ENCODE measurements around the gene BBC3.

The BBC3 gene

GRCh38 chr19:47231215-47232054, 436 bp upstream of the BBC3 start:
- peak; percentile 83 for DNase-seq (ENCODE audit: low read depth in 2 of 2)

GRCh38 chr19:47230054-47230920, 712 bp downstream of the BBC3 start:
- peak in 1 of 2 donors; percentile 63 for DNase-seq (ENCODE audit: low read depth in 2 of 2)

GRCh38 chr19:47229676-47230053, 1.3 kb downstream of the BBC3 start:
- no peak for DNase-seq (ENCODE audit: low read depth in 2 of 2)

GRCh38 chr19:47228937-47229675, 1.9 kb downstream of the BBC3 start:
- DNase-seq (ENCODE audit: low read depth in 2 of 2), result no peak

- no peak for DNase-seq (ENCODE audit: low read depth in 2 of 2)
These were observed 2.6 kb downstream of the BBC3 start for GRCh38 chr19:47228168-47228936.

GRCh38 chr19:47227352-47228167, 3.4 kb downstream of the BBC3 start:
- no peak for DNase-seq (ENCODE audit: low read depth in 2 of 2)

- DNase-seq (ENCODE audit: low read depth in 2 of 2), result no peak
These were observed 4.3 kb downstream of the BBC3 start for GRCh38 chr19:47226426-47227351.

- peak; percentile 73 to 76 for DNase-seq (ENCODE audit: low read depth in 2 of 2)
These were observed 5.1 kb downstream of the BBC3 start for GRCh38 chr19:47225746-47226425.

GRCh38 chr19:47221890-47222289, 9.1 kb downstream of the BBC3 start:
- no peak for DNase-seq (ENCODE audit: low read depth in 2 of 2)

- no peak for DNase-seq (ENCODE audit: low read depth in 2 of 2)
These were observed 9.7 kb downstream of the BBC3 start for GRCh38 chr19:47221080-47221841.

- DNase-seq (ENCODE audit: low read depth in 2 of 2), result no peak
These were observed 15.4 kb downstream of the BBC3 start for GRCh38 chr19:47215581-47215980.

GRCh38 chr19:47210689-47211316, 20.2 kb downstream of the BBC3 start:
- no peak for DNase-seq (ENCODE audit: low read depth in 2 of 2)

- no peak for DNase-seq (ENCODE audit: low read depth in 2 of 2)
These were observed 20.9 kb downstream of the BBC3 start for GRCh38 chr19:47210180-47210490.

GRCh38 chr19:47209319-47210179, 21.4 kb downstream of the BBC3 start:
- no peak for DNase-seq (ENCODE audit: low read depth in 2 of 2)

- no peak for DNase-seq (ENCODE audit: low read depth in 2 of 2)
These were observed 27.7 kb downstream of the BBC3 start for GRCh38 chr19:47203254-47203653.

- no peak for DNase-seq (ENCODE audit: low read depth in 2 of 2)
These were observed 30.5 kb downstream of the BBC3 start for GRCh38 chr19:47200530-47200929.

- DNase-seq (ENCODE audit: low read depth in 2 of 2), result no peak
These were observed 33.9 kb downstream of the BBC3 start for GRCh38 chr19:47197141-47197540.

Data from stimulated activated CD8-positive, alpha-beta memory T cell treated with anti-CD3 and anti-CD28 coated beads, Interleukin-15, amount 100 ng/mL, for 48 hours (primary cell).